ENCODE measurements around the gene ITFG2.

The ITFG2 gene

DNA sequence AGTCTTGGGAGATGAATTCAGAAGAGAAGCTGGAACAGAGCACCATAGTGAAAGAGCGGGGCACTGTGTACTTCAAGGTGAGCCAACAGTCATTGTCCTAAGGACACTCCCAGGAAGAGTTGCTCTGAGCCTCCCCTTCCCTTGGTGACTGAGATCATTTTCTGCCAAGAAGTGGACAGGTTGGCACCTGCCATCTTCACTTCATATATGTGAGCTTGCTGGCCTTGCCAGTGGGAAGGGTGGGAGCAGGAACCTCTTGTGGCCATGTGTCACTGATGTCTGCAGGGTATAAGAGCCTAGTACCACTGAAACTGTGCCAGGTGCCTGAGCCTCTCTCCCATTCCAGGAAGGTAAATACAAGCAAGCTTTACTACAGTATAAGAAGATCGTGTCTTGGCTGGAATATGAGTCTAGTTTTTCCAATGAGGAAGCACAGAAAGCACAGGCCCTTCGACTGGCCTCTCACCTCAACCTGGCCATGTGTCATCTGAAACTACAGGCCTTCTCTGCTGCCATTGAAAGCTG, 12.4 kb upstream of the ITFG2 start:
- no peak overlapping the region for H3K4me3 ChIP-seq (ENCODE audit: low read length)
- H3K36me3 ChIP-seq (ENCODE audit: control insufficient read depth, insufficient read depth, low read length), result peaks cover 50% of the 10 kb centered on the region
- H3K9ac ChIP-seq (ENCODE audit: low read length), result no peak overlapping the region
- H3K4me1 ChIP-seq (ENCODE audit: control insufficient read depth, insufficient read depth, low read length), result peaks cover 9% of the 10 kb centered on the region
- no peak overlapping the region for H3K27ac ChIP-seq (ENCODE audit: low read depth, low read length)
- no peaks in the 10 kb centered on the region for H3K27me3 ChIP-seq (ENCODE audit: control insufficient read depth, insufficient read depth, low read length)

DNA sequence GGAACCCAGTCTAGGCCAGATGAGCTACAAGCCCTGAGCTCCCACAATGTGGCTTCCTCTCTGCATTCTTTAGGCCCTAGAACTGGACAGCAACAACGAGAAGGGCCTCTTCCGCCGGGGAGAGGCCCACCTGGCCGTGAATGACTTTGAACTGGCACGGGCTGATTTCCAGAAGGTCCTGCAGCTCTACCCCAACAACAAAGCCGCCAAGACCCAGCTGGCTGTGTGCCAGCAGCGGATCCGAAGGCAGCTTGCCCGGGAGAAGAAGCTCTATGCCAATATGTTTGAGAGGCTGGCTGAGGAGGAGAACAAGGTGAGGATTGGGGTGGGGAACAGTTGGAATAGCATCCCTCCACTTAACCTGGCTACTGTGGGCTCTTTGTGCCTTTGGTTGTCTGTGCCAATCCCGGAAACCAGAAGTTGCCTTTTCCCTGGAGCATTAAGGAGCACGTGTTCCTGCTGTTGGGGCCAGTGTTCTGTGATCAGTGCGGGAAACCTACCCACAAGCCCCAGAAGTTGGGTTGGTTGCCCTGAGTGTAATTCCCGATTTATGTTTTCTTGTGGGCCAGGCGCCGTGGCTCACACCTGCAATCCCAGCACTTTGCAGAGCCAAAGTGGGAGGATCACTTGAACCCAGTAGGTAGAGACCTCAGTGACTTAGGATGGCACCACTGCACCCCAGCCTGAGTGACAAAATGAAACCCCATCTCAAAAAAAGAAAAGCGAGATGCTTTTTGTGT, 11.3 kb upstream of the ITFG2 start:
- Histone ChIP-seq H3K9ac (ENCODE audit: low read length) (no peak overlapping the region), H3K4me3 (ENCODE audit: low read length) (no peak overlapping the region), H3K27me3 (ENCODE audit: control insufficient read depth, insufficient read depth, low read length) (no peaks in the 10 kb centered on the region), H3K4me1 (ENCODE audit: control insufficient read depth, insufficient read depth, low read length) (peaks cover 9% of the 10 kb centered on the region), H3K27ac (ENCODE audit: low read depth, low read length) (no peak overlapping the region), H3K36me3 (ENCODE audit: control insufficient read depth, insufficient read depth, low read length) (peaks cover 50% of the 10 kb centered on the region)

DNA sequence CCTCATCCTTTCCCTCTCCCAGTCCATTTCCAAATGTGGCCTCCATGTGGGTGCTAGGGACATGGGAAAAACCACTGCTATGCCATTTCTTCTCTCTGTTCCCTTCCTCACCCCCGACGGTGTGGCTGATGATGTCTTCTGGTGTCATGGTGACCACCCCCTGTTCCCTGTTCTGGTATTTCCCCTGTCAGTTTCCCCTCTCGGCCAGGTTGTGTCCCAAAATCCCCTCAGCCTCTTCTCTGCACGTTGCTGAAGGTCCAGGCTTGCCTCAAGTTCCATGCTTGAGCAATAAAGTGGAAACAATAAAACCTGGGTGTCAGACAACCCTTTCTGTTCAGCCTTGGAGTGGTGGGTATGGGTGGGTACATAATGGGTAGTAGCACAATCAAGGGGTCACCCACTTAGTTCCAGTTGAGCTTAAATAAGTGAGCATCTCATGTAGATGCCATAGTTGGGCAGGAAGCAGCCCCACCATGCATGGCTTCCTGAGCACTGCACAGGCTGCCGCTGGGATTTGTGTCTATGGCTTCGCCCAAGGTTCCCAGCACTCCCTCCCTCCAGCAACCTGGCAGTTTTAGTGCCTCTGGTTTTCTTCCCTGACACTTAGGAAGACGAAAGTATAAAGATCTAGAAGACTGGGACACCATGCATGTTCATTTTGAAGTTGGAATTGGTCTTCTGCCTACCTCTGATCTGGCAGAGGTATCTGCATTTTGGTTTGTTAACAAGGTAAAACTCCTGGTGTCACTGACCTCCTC, 8.7 kb upstream of the ITFG2 start:
- no peak overlapping the region for H3K27ac ChIP-seq (ENCODE audit: low read depth, low read length)
- H3K4me1 ChIP-seq (ENCODE audit: control insufficient read depth, insufficient read depth, low read length), result peaks cover 4% of the 10 kb centered on the region
- H3K36me3 ChIP-seq (ENCODE audit: control insufficient read depth, insufficient read depth, low read length), result peaks cover 33% of the 10 kb centered on the region

DNA sequence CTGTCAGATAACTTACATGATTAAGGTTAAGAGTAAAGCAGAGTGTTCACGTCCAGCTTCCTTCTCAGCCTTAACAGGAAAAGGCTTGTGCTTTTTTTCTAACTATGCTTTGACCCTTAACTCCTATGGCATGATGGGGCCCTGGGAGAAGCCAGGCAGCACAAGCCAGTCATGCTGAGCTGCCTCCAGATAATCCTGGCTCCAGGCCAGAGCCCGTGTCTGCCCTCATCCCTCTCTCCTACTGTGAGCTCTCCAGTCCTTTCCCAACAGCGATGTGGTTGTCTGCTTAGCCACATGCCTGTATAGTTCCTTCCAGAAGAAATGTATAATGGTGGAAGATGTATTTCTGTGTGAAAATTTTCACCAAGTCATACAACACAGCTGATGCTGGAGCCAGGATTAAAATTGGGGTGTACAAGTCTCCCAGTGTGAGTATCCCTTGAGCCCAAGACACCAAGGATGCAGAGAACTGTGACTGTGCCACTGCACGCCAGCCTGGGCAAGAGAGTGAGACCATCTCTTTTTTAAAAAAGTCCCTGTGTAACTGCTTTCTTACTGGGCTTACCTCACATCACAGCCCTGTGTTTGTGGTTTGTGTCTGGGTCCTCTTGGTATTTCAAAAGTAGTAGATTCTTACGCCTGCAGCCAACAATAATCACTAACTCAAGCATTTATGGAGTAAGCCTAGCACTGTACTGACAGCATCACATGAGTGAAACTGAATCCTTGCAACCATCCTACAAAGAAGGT, 7.9 kb upstream of the ITFG2 start:
- Histone ChIP-seq H3K4me3 (ENCODE audit: low read length) (no peak overlapping the region), H3K27me3 (ENCODE audit: control insufficient read depth, insufficient read depth, low read length) (no peaks in the 10 kb centered on the region), H3K27ac (ENCODE audit: low read depth, low read length) (no peak overlapping the region), H3K4me1 (ENCODE audit: control insufficient read depth, insufficient read depth, low read length) (peaks cover 4% of the 10 kb centered on the region), H3K36me3 (ENCODE audit: control insufficient read depth, insufficient read depth, low read length) (peaks cover 26% of the 10 kb centered on the region), H3K9ac (ENCODE audit: low read length) (no peak overlapping the region)

More for the DNA sequence above, 8.7 kb upstream of the ITFG2 start:
- Histone ChIP-seq H3K4me3 (ENCODE audit: low read length) (no peak overlapping the region), H3K27me3 (ENCODE audit: control insufficient read depth, insufficient read depth, low read length) (no peaks in the 10 kb centered on the region), H3K9ac (ENCODE audit: low read length) (no peak overlapping the region)

DNA sequence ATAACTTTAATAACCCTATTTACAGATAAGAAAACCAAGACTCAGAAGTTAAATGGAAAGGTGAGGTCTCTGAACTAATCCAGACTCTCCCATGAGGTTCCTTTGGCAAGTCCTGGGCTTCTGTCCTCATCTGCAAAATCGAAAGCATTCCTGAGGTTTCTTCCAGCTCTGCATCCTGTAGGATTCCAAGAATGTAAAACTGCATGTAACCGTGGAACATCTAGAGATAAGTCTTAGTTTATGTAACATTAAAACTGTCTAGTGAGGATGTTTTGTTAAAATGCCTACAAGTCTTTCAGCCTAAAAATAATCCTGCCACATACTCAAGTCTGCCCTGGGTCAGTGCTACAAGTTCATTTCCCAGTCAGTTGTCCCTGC, 7.3 kb upstream of the ITFG2 start:
- Histone ChIP-seq H3K9ac (ENCODE audit: low read length) (no peak overlapping the region), H3K4me1 (ENCODE audit: control insufficient read depth, insufficient read depth, low read length) (peaks cover 4% of the 10 kb centered on the region), H3K36me3 (ENCODE audit: control insufficient read depth, insufficient read depth, low read length) (peaks cover 20% of the 10 kb centered on the region), H3K27ac (ENCODE audit: low read depth, low read length) (no peak overlapping the region), H3K27me3 (ENCODE audit: control insufficient read depth, insufficient read depth, low read length) (no peaks in the 10 kb centered on the region), H3K4me3 (ENCODE audit: low read length) (no peak overlapping the region)

DNA sequence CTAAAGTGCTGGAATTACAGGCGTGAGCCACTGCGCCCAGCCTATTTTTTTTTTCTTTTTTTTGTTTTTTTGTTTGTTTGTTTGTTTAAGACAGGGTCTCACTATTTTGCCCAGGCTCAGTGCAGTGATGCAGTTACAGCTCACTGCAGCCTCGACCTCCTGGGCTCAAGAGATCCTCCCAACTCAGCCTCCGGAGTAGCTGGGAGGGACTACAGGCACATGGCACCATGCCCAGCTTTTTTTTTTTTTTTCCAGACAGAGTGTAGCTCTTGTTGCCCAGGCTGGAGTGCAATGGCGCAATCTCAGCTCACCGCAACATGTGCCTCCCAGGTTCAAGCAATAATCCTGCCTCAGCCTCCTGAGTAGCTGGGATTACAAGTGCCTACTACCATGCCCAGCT, 5.8 kb upstream of the ITFG2 start:
- Histone ChIP-seq H3K36me3 (ENCODE audit: control insufficient read depth, insufficient read depth, low read length) (peaks cover 8% of the 10 kb centered on the region), H3K27ac (ENCODE audit: low read depth, low read length) (no peak overlapping the region), H3K27me3 (ENCODE audit: control insufficient read depth, insufficient read depth, low read length) (no peaks in the 10 kb centered on the region), H3K4me1 (ENCODE audit: control insufficient read depth, insufficient read depth, low read length) (peaks cover 4% of the 10 kb centered on the region), H3K9ac (ENCODE audit: low read length) (no peak overlapping the region), H3K4me3 (ENCODE audit: low read length) (no peak overlapping the region)

DNA sequence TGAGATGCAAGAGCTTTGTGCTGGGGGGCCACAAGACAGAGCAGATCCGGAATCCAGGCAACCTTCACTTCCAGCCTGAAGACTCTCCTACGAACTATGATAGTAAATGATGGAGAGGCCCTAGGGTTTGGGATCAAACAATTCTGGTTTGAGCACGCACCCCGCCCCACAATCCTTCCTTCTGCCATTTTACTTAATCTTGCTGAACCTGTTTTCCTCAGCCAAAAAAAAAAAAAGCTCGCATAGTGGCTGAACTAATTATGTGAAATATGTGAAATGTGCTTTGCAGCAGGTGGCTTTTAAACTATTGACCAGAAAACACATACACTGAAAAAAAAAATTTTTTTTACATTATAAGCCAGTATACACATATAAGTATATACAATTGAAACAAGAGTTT, 667 bp upstream of the ITFG2 start:
- no peak overlapping the region for H3K9ac ChIP-seq (ENCODE audit: low read length)
- H3K36me3 ChIP-seq (ENCODE audit: control insufficient read depth, insufficient read depth, low read length), result no peaks in the 10 kb centered on the region
- H3K4me1 ChIP-seq (ENCODE audit: control insufficient read depth, insufficient read depth, low read length), result peaks cover 6% of the 10 kb centered on the region
- H3K27me3 ChIP-seq (ENCODE audit: control insufficient read depth, insufficient read depth, low read length), result no peaks in the 10 kb centered on the region
- peak overlapping the region; percentile 75 for H3K4me3 ChIP-seq (ENCODE audit: low read length)
- H3K27ac ChIP-seq (ENCODE audit: low read depth, low read length), result no peak overlapping the region

DNA sequence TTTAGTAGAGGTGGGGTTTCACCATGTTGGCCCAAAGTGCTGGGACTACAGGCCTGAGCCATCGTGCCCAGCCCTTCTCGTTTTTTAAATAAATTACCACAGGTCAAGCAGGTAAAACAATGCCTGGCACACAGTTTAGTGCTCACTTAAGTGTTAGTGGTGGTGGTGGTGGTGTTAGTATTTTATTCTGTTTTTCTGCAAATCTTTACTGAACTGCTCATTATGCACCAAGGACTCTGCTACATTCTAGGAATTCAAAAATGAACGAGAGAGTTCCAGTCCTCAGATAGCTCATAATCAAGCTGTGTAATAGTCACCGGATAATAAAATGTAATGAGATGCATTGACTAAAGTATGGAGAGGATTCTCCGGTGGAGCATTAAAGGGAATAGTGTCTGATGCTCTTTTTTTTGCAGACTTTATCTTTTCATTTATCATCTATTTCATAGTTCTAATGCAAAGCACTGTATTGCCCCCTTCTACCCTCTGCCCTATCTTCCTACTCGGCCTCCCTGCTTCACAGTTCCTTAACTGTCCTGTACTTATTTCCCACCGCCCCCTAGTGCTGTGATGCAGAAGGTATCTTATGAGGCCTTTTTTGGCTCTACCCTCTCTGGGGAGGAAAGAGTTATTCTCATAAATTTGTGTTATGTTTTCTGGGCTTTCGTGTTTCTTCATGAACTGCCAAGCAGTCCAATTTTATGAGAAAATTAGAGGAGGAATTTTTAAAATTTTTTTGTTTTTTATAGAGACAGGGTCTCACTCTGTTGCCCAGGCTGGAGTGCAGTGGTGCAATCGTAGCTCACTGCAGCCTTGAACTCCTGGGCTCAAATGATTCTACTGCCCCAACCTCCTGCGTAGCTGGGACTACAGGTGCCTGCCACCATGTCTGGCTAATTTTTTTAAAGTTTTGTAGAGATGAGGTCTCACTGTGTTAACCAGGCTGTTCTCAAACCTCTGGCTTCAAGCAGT, 1.0 kb downstream of the ITFG2 start:
- no peaks in the 10 kb centered on the region for H3K27me3 ChIP-seq (ENCODE audit: control insufficient read depth, insufficient read depth, low read length)
- H3K4me1 ChIP-seq (ENCODE audit: control insufficient read depth, insufficient read depth, low read length), result peaks cover 6% of the 10 kb centered on the region
- peak overlapping the region; percentile 19 for H3K9ac ChIP-seq (ENCODE audit: low read length)
- H3K4me3 ChIP-seq (ENCODE audit: low read length), result peak overlapping the region; percentile 75
- H3K27ac ChIP-seq (ENCODE audit: low read depth, low read length), result peak overlapping the region; percentile 86
- H3K36me3 ChIP-seq (ENCODE audit: control insufficient read depth, insufficient read depth, low read length), result peaks cover 15% of the 10 kb centered on the region

DNA sequence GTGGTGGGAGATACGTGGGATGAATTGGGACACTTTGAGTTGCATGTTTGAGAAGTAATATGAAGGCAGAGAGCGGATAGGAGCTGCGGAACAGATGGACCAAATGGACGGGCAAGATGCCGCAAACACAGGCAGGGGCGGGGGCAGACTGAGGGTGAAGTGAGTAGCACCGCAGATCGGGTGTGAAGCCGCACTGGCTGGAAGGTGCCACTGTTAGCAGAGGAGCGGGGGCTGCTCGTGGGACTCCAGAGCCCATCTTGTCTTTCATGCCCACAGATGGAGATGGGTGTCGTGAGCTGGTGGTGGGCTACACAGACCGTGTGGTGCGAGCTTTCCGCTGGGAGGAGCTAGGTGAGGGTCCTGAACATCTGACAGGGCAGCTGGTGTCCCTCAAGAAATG, 7.3 kb downstream of the ITFG2 start:
- Histone ChIP-seq H3K9ac (ENCODE audit: low read length) (no peak overlapping the region), H3K4me1 (ENCODE audit: control insufficient read depth, insufficient read depth, low read length) (no peaks in the 10 kb centered on the region), H3K27ac (ENCODE audit: low read depth, low read length) (no peak overlapping the region), H3K27me3 (ENCODE audit: control insufficient read depth, insufficient read depth, low read length) (no peaks in the 10 kb centered on the region), H3K4me3 (ENCODE audit: low read length) (no peak overlapping the region), H3K36me3 (ENCODE audit: control insufficient read depth, insufficient read depth, low read length) (peaks cover 55% of the 10 kb centered on the region)

DNA sequence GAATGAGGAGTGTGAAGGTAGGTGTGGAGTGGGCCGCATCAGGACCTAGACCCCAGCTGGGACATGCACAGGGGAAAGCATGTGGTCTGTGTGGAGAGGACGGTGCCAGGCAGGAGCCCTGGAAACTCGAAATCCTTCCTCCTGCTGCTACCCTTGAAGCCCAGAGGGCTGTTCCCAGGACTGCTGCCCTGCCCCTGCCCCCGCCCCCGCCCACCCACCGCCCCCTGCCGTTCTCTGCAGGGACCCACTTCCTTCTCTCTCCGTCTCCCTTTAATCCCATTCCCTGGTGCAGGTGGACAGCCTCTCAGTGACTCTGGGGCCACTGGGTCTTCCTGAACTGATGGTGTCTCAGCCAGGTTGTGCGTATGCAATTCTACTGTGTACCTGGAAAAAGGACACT, 8.0 kb downstream of the ITFG2 start:
- H3K4me3 ChIP-seq (ENCODE audit: low read length), result no peak overlapping the region
- H3K27ac ChIP-seq (ENCODE audit: low read depth, low read length), result no peak overlapping the region
- peaks cover 61% of the 10 kb centered on the region for H3K36me3 ChIP-seq (ENCODE audit: control insufficient read depth, insufficient read depth, low read length)
- H3K27me3 ChIP-seq (ENCODE audit: control insufficient read depth, insufficient read depth, low read length), result no peaks in the 10 kb centered on the region
- H3K9ac ChIP-seq (ENCODE audit: low read length), result no peak overlapping the region
- no peaks in the 10 kb centered on the region for H3K4me1 ChIP-seq (ENCODE audit: control insufficient read depth, insufficient read depth, low read length)

DNA sequence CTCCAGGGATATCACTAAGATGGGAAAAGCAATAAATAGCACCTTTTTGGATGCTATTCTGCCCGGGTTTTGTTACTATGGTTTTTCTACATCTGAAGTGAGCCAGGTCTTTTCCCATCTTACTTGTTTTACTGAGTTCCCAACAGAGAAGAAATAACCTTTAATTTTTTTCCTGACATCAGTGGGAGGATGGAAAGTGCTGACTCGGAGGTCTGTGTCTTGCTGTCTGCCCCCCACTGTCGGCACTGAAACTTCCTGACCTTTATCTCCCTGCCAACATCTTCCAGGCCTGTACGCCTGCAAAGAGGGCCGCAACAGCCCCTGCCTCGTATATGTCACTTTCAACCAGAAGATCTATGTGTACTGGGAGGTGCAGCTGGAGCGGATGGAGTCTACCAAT, 11.0 kb downstream of the ITFG2 start:
- H3K27me3 ChIP-seq (ENCODE audit: control insufficient read depth, insufficient read depth, low read length), result no peaks in the 10 kb centered on the region
- peaks cover 64% of the 10 kb centered on the region for H3K36me3 ChIP-seq (ENCODE audit: control insufficient read depth, insufficient read depth, low read length)
- no peaks in the 10 kb centered on the region for H3K4me1 ChIP-seq (ENCODE audit: control insufficient read depth, insufficient read depth, low read length)
- H3K4me3 ChIP-seq (ENCODE audit: low read length), result no peak overlapping the region
- no peak overlapping the region for H3K9ac ChIP-seq (ENCODE audit: low read length)
- no peak overlapping the region for H3K27ac ChIP-seq (ENCODE audit: low read depth, low read length)
